Esophagus squamous epithelium (tissue), 4 donors: ENCODE measurements around the gene MYO9A.

Source experiments
- CTCF ChIP-seq, 6 experiments: fragments of 450-650 bp in 4 of 6; fragments of 200-600 bp in 2 of 6; sonication (generic) in 2 of 6; IDR thresholded peaks; one replicate each; pipeline ENCODE4 v1.5.1; 2016 to 2019; ENCODE audit warnings: antibody characterized with exemption in 6 of 6, mild to moderate bottlenecking in 4 of 6, moderate library complexity in 4 of 6
- POLR2A ChIP-seq, 4 donors: fragments of 450-650 bp; IDR thresholded peaks; one replicate each; pipeline ENCODE4 v1.6.1; 2017; ENCODE audit warnings: antibody characterized with exemption in 4 of 4, mild to moderate bottlenecking in 4 of 4, moderate library complexity in 3 of 4

- TF ChIP-seq CTCF (IDR thresholded peaks at IDR 0.05), result no peak
- TF ChIP-seq POLR2A (IDR thresholded peaks at IDR 0.05), result no peak
These were observed 338.7 kb downstream of the MYO9A start for GRCh38 chr15:71779073-71779797.
